A673 (cell line): Measurements from ENCODE around the gene PPP2R3B. TPM values are rescaled to one million over a fixed set of nuclear protein-coding genes. Genes with fewer than 3 reads are reported as not detected.

Experiments
- BruUV-seq: library from RNA; stranded (reverse); fragments of 400-500 nt; replicated peaks from 2 replicates; lab custom pipeline; 2021; lab: Mats Ljungman, UMichigan
- CTCF ChIA-PET: fragments of 300-600 bp; sonication (Branson Sonifier 250); formaldehyde crosslinking; loops from one replicate; lab custom pipeline; 2022; ENCODE audit warnings: antibody characterized with exemption; lab: Charles Lee
- POLR2A ChIA-PET: fragments of 300-600 bp; sonication (Branson Sonifier 250); formaldehyde crosslinking; loops from one replicate; lab custom pipeline; 2022; ENCODE audit warnings: antibody characterized with exemption; ENCODE audit not compliant: low non-redundant PET; lab: Charles Lee
- DNase-seq: peaks from one replicate; pipeline ENCODE4 v3.0.0-alpha.2; 2015; ENCODE audit warnings: low spot score
- H3K27ac ChIP-seq: fragments of 200-600 bp; sonication (generic); 2 replicates; pipeline ENCODE4 v1.5.1; 2016; ENCODE audit warnings: mixed run types, low read depth, mild to moderate bottlenecking, mixed read lengths, antibody characterized with exemption, low read length; ENCODE audit not compliant: poor library complexity, severe bottlenecking
- H3K27me3 ChIP-seq: fragments of 200-600 bp; sonication (generic); replicated peaks from 2 replicates; pipeline ENCODE4 v1.6.1; 2017; ENCODE audit warnings: mixed run types, low read depth, mild to moderate bottlenecking, mixed read lengths, antibody characterized with exemption, low read length; ENCODE audit not compliant: insufficient read depth, poor library complexity
- H3K36me3 ChIP-seq: fragments of 200-600 bp; sonication (generic); 2 replicates; pipeline ENCODE4 v1.6.1; 2016; ENCODE audit warnings: mixed run types, mild to moderate bottlenecking, mixed read lengths, antibody characterized with exemption, low read length; ENCODE audit not compliant: insufficient read depth, poor library complexity, severe bottlenecking
- H3K4me1 ChIP-seq: fragments of 200-600 bp; sonication (generic); 2 replicates; pipeline ENCODE4 v1.6.1; 2017; ENCODE audit warnings: mixed run types, mild to moderate bottlenecking, mixed read lengths, antibody characterized with exemption, low read length; ENCODE audit not compliant: insufficient read depth, poor library complexity, severe bottlenecking
- H3K4me3 ChIP-seq: fragments of 200-600 bp; sonication (generic); 2 replicates; pipeline ENCODE4 v1.5.1; 2016; ENCODE audit warnings: low read depth, mixed run types, mild to moderate bottlenecking, mixed read lengths, low read length; ENCODE audit not compliant: poor library complexity, severe bottlenecking
- H3K9me3 ChIP-seq: fragments of 200-600 bp; sonication (generic); 2 replicates; pipeline ENCODE4 v1.6.1; 2016; ENCODE audit warnings: mixed run types, low read depth, mild to moderate bottlenecking, mixed read lengths, antibody characterized with exemption, low read length; ENCODE audit not compliant: poor library complexity, severe bottlenecking
- EZH2 ChIP-seq: fragments of 200-600 bp; sonication (generic); IDR thresholded peaks from 2 replicates; pipeline ENCODE4 v1.6.1; 2017; ENCODE audit warnings: borderline replicate concordance, low read depth, mild to moderate bottlenecking, mixed read lengths, antibody characterized with exemption, low read length; ENCODE audit not compliant: poor library complexity, severe bottlenecking
- intact Hi-C: fragments of 100-400 bp; cut with micrococcal nuclease; formaldehyde crosslinking; loops from one replicate; pipeline ENCODE4 v1.10.0; 2022; ENCODE audit not compliant: unreplicated experiment
- total RNA-seq: library from RNA; stranded (reverse); gene quantifications from 2 replicates; pipeline ENCODE4 v1.2.3, GENCODE V29; 2021
- TF ChIP-seq, protein P1 (sequence below): fragments of 300-800, 200-600 bp; sonication (generic); conservative IDR thresholded peaks from 2 replicates; pipeline ENCODE4 v1.5.1; 2017; ENCODE audit warnings: low read depth, mild to moderate bottlenecking, antibody characterized with exemption, low read length, moderate library complexity, mixed read lengths

The PPP2R3B gene
- total RNA-seq, 1 experiment from 2014 or later: 43.6 TPM

DNA sequence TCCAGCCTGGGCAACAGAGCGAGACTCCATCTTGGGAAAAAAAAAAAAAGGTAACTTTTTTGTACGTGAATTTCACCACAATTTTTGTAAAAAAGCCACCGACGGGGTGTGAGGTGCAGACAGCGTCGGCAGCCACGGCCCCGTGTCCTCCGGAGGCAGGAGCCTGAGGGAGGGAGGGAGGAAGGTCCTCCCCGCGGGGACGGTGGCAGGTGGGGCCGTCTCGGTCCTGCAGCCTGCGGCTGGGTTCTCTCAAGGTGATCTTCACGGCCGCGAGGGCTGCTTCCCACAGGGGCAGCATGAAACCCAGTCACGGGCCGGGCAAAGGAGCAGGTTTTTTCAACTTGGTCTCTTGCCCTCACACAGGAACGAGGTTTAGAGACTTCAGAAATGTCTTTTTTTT, 91.6 kb downstream of the PPP2R3B start:
- no peak overlapping the region for H3K4me3 ChIP-seq
- intact Hi-C loops: no loop called here
- CTCF ChIA-PET: no interaction called here
- no peaks in the 10 kb centered on the region for H3K27me3 ChIP-seq
- POLR2A ChIA-PET: no interaction called here
- peaks cover 45% of the 10 kb centered on the region for H3K36me3 ChIP-seq
- TF ChIP-seq EZH2: no peak
- TF ChIP-seq, protein P1, sequence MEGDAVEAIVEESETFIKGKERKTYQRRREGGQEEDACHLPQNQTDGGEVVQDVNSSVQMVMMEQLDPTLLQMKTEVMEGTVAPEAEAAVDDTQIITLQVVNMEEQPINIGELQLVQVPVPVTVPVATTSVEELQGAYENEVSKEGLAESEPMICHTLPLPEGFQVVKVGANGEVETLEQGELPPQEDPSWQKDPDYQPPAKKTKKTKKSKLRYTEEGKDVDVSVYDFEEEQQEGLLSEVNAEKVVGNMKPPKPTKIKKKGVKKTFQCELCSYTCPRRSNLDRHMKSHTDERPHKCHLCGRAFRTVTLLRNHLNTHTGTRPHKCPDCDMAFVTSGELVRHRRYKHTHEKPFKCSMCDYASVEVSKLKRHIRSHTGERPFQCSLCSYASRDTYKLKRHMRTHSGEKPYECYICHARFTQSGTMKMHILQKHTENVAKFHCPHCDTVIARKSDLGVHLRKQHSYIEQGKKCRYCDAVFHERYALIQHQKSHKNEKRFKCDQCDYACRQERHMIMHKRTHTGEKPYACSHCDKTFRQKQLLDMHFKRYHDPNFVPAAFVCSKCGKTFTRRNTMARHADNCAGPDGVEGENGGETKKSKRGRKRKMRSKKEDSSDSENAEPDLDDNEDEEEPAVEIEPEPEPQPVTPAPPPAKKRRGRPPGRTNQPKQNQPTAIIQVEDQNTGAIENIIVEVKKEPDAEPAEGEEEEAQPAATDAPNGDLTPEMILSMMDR: no peak
- H3K27ac ChIP-seq: no peak overlapping the region
- H3K4me1 ChIP-seq: no peaks in the 10 kb centered on the region
- no peak for DNase-seq
- H3K9me3 ChIP-seq: no peaks in the 10 kb centered on the region
- no TSS peak for BruUV-seq

DNA sequence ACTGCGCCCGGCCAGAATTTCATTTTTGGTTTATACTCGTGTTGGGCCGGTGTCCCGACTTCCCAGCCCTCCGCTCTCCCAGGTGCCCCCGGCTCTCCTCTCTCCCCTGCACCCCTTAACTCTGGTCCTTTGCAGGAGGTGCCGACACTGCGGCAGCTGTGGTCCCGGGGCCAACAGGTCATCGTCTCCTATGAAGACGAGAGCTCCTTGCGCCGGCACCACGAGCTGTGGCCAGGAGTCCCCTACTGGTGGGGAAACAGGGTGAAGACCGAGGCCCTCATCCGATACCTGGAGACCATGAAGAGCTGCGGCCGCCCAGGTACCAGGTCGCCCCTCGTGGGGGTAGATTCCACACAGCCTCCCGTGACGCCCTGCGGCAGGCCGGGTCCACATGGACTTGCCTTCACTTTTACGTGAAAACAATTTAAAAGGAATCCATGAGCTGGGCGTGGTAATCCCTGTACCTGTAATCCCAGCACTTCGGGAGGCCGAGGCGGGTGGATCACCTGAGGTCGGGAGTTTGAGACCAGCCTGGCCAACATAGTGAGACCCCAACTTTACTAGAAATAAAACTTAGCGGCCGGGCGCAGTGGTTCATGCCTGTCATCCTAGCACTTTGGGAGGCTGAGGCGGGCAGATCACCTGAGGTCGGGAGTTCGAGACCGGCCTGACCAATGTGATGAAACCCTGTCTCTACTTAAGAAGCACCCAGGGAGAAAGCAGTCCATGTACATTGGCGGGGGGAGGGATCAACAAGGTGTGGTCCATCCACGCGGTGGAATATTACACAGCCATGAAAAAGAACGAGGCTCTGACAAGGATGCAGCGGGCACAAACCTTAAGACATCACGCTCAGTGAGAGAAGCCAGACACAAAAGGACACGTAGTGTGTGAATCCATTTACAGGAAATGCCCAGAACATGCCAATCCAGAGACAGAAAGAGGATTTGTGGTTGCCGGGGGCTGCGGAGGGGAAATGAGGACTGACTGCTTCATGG, 93.5 kb downstream of the PPP2R3B start:
- H3K36me3 ChIP-seq: peaks cover 54% of the 10 kb centered on the region
- TF ChIP-seq, protein P1: no peak
- TF ChIP-seq EZH2: no peak
- intact Hi-C loops: no loop called here
- no peak overlapping the region for H3K4me3 ChIP-seq
- no peaks in the 10 kb centered on the region for H3K4me1 ChIP-seq
- ChIA-PET POLR2A (no interaction called here), CTCF (no interaction called here)
- H3K9me3 ChIP-seq: no peaks in the 10 kb centered on the region
- BruUV-seq: no TSS peak
- DNase-seq: no peak
- no peaks in the 10 kb centered on the region for H3K27me3 ChIP-seq
- no peak overlapping the region for H3K27ac ChIP-seq

DNA sequence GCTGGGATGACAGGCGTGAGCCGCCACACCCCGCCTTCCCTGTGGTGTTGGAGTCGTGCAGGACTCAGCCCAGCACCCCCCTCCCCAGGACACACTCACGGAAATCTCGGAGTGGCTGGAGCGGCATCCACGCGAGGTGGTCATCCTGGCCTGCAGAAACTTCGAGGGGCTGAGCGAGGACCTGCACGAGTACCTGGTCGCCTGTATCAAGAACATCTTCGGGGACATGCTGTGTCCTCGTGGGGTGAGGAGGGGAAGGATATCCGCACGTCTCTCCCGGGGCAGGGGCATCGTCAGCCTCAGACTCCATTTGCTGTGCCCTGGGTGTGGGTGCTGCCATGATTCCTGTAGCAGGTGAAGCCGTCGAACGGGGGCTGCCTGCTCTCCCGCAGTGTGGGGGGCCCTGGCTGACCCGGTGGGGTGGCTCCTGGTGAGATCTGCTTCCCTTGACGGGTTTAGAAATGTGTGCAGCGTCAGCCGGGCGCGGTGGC, 95.3 kb downstream of the PPP2R3B start:
- Histone ChIP-seq H3K36me3 (peaks cover 62% of the 10 kb centered on the region), H3K9me3 (no peaks in the 10 kb centered on the region), H3K27me3 (no peaks in the 10 kb centered on the region), H3K4me1 (no peaks in the 10 kb centered on the region), H3K27ac (no peak overlapping the region), H3K4me3 (no peak overlapping the region)
- intact Hi-C loops: no loop called here
- POLR2A ChIA-PET: no interaction called here
- no TSS peak for BruUV-seq
- DNase-seq: no peak
- CTCF ChIA-PET: no interaction called here
- TF ChIP-seq EZH2: no peak
- TF ChIP-seq, protein P1: no peak
